Loucy (cell line): ENCODE measurements around the gene GALNT9.

Experiments used
- EZH2phosphoT487 ChIP-seq: fragments of 200-600 bp; IDR thresholded peaks from 2 replicates; pipeline ENCODE4 v1.6.1; 2018; ENCODE audit warnings: antibody characterized with exemption, mild to moderate bottlenecking, moderate library complexity, borderline replicate concordance
- TF ChIP-seq, protein P1 (sequence below): fragments of 200-600 bp; sonication (generic); conservative IDR thresholded peaks from 2 replicates; pipeline ENCODE4 v1.5.1; 2014; ENCODE audit warnings: mild to moderate bottlenecking, antibody characterized with exemption, low read length

DNA sequence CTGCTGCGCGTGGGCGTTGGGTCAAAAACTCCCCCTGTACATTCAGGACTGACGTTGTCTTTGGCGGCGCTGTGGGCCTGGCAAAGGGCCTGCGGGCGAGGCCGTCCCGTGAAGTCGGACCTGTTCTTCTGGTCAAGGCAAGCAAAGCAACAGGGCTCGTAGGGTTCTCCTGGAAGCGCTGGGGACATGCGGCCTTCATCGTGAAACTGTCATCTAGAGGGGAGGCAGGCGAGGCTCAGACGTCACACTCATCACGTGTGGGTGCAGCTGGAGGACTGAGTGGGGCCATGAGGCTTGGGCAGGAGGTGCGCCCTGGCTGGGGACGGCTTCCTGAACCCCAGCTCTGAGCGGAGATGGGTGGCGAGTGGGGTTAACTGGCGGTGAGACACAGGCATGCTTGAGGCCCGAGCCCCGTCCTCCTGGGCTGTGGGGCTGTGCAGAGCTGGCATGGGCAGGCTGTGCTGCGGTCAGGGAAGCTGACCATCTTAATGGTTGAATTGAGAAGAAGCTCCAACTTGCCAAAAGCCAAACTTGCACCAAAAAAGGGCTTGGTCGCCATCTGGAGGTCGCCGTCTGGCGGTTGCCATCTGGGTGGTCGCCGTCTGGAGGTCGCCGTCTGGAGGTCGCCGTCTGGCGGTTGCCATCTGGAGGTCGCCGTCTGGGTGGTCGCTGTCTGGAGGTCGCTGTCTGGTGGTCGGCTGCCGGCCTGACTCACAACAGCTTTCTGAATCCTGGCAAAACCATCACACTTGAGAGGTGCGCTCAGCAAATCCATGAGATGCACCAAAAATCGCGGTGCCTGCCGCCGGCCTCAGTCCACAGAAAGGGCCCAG is 119.0 kb downstream of the GALNT9 start:
- TF ChIP-seq, protein P1, sequence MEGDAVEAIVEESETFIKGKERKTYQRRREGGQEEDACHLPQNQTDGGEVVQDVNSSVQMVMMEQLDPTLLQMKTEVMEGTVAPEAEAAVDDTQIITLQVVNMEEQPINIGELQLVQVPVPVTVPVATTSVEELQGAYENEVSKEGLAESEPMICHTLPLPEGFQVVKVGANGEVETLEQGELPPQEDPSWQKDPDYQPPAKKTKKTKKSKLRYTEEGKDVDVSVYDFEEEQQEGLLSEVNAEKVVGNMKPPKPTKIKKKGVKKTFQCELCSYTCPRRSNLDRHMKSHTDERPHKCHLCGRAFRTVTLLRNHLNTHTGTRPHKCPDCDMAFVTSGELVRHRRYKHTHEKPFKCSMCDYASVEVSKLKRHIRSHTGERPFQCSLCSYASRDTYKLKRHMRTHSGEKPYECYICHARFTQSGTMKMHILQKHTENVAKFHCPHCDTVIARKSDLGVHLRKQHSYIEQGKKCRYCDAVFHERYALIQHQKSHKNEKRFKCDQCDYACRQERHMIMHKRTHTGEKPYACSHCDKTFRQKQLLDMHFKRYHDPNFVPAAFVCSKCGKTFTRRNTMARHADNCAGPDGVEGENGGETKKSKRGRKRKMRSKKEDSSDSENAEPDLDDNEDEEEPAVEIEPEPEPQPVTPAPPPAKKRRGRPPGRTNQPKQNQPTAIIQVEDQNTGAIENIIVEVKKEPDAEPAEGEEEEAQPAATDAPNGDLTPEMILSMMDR: no peak
- no peak for TF ChIP-seq EZH2phosphoT487
